Measurements from ENCODE around the gene BACH1.

DNA sequence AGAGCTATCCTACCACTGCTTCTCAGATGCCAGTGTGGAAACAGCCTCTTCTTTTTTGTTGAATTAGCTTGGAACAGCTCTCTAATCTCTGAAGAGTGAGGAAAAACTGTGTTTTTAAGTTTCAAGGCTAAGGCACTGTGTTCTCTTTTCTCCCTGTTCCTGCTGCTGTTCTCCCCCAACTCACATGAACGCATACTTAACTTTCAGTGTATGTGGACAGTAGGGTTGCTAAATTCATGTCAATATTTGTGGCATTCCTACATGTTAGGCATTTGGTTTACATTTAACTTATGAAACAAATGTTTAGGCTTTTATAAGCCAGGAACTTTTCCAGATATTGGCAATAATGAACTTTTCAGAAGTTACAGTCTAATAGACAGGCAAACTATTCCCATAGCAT lies 6.8 kb downstream of the BACH1 start:
- TF ChIP-seq CTCF (IDR thresholded peaks at IDR 0.05; ENCODE audit: low read length) (no peak), EZH2 (optimal IDR thresholded peaks at IDR 0.05; ENCODE audit: low read depth, low read length) (no peak), EZH2phosphoT487 (IDR thresholded peaks at IDR 0.05; ENCODE audit: low read length) (no peak)
